ENCODE data around the gene UBE2D1. TPM values are rescaled to one million over a fixed set of nuclear protein-coding genes. Genes with fewer than 3 reads are reported as not detected.

UBE2D1 gene
- total RNA-seq, 1 experiment from 2014 or later = 13.6 TPM

GRCh38 chr10:58359541-58359940, 24.7 kb downstream of the UBE2D1 start:
- H3F3A ChIP-seq (ENCODE audit: low read length, unreplicated experiment) = no peaks in the 10 kb centered on the region
- H3K9me2 ChIP-seq (replicated peaks; ENCODE audit: low read length) = no peaks in the 10 kb centered on the region
- peaks cover 5% of the 10 kb centered on the region; the same call in 1 of the 2 replicates for H3K36me3 ChIP-seq (ENCODE audit: low read depth, low read length)
- H3K9ac ChIP-seq (ENCODE audit: low read length) = no peak overlapping the region
- TF ChIP-seq EZH2 (IDR thresholded peaks at IDR 0.05; ENCODE audit: low read length, unreplicated experiment) (no peak), EZH2phosphoT487 (IDR thresholded peaks at IDR 0.05; ENCODE audit: borderline replicate concordance, low read length) (no peak), CTCF (conservative IDR thresholded peaks at IDR 0.05; ENCODE audit: low read depth, low read length) (no peak)
- H3K9me3 ChIP-seq (ENCODE audit: low read length) = no peaks in the 10 kb centered on the region
- H3K27me3 ChIP-seq (ENCODE audit: low read length) = no peaks in the 10 kb centered on the region
- no peak for DNase-seq
- no peak for ATAC-seq
- intact Hi-C loops (cut with micrococcal nuclease) = no loop called here
- peaks cover 30% of the 10 kb centered on the region for H3K4me1 ChIP-seq (ENCODE audit: insufficient read depth, low read length)
- no peak overlapping the region for H3K4me3 ChIP-seq (ENCODE audit: low read length)
- peaks cover 14% of the 10 kb centered on the region for H4K20me1 ChIP-seq (ENCODE audit: low read length)
- ChIA-PET POLR2A (ENCODE audit: unreplicated experiment) (interaction anchor here (0.6 kb wide), 2 partner anchors 11 to 21 kb away, joined by 3 read pairs; no protein-coding TSS in a partner anchor), CTCF (no interaction called here)
- no peak overlapping the region for H2AFZ ChIP-seq (ENCODE audit: low read length)
- no peak overlapping the region for H3K27ac ChIP-seq (ENCODE audit: low read length)
- no peak overlapping the region for H3K4me2 ChIP-seq (ENCODE audit: low read length)
- no TSS peak for BruUV-seq (replicated peaks)
- peaks cover 15% of the 10 kb centered on the region; the same call in 1 of the 2 replicates for H3K79me2 ChIP-seq (ENCODE audit: low read length)

- Histone ChIP-seq H3K9me2 (replicated peaks; ENCODE audit: low read length) (no peaks in the 10 kb centered on the region), H3K9me3 (ENCODE audit: low read length) (no peaks in the 10 kb centered on the region), H3K79me2 (ENCODE audit: low read length) (peaks cover 8% of the 10 kb centered on the region; the same call in 1 of the 2 replicates), H3K4me1 (ENCODE audit: insufficient read depth, low read length) (peaks cover 30% of the 10 kb centered on the region), H3K4me3 (ENCODE audit: low read length) (no peak overlapping the region), H3K9ac (ENCODE audit: low read length) (no peak overlapping the region), H3K27ac (ENCODE audit: low read length) (no peak overlapping the region), H3K27me3 (ENCODE audit: low read length) (no peaks in the 10 kb centered on the region), H3K36me3 (ENCODE audit: low read depth, low read length) (peaks cover 8% of the 10 kb centered on the region; the same call in 1 of the 2 replicates), H2AFZ (ENCODE audit: low read length) (no peak overlapping the region), H3F3A (ENCODE audit: low read length, unreplicated experiment) (no peaks in the 10 kb centered on the region), H4K20me1 (ENCODE audit: low read length) (peaks cover 10% of the 10 kb centered on the region), H3K4me2 (ENCODE audit: low read length) (0 out of 2 replicates have a peak overlapping the region, but pooled peaks have one; percentile 1)
- intact Hi-C loops (cut with micrococcal nuclease) = no loop called here
- ChIA-PET CTCF (no interaction called here), POLR2A (ENCODE audit: unreplicated experiment) (interaction anchor here (0.6 kb wide), 1 partner anchor 87 kb away, joined by 3 read pairs; no protein-coding TSS in a partner anchor)
- DNase-seq (peak; percentile 65), ATAC-seq (peak; percentile 32; the same call in 1 of the 2 replicates)
- no TSS peak for BruUV-seq (replicated peaks)
- no peak for TF ChIP-seq EZH2phosphoT487 (IDR thresholded peaks at IDR 0.05; ENCODE audit: borderline replicate concordance, low read length)
- no peak for TF ChIP-seq CTCF (conservative IDR thresholded peaks at IDR 0.05; ENCODE audit: low read depth, low read length)
- no peak for TF ChIP-seq EZH2 (IDR thresholded peaks at IDR 0.05; ENCODE audit: low read length, unreplicated experiment)
Observed at GRCh38 chr10:58360412-58361004, 25.7 kb downstream of the UBE2D1 start.

- 0 out of 2 replicates have a peak overlapping the region, but pooled peaks have one; percentile 3 for H3K4me2 ChIP-seq (ENCODE audit: low read length)
- BruUV-seq (replicated peaks) = no TSS peak
Observed at GRCh38 chr10:58361353-58361752, 26.5 kb downstream of the UBE2D1 start.

More at GRCh38 chr10:58361353-58361752, 26.5 kb downstream of the UBE2D1 start:
- Histone ChIP-seq H3F3A (ENCODE audit: low read length, unreplicated experiment) (no peaks in the 10 kb centered on the region), H3K36me3 (ENCODE audit: low read depth, low read length) (peaks cover 8% of the 10 kb centered on the region; the same call in 1 of the 2 replicates), H4K20me1 (ENCODE audit: low read length) (peaks cover 6% of the 10 kb centered on the region), H2AFZ (ENCODE audit: low read length) (no peak overlapping the region), H3K27ac (ENCODE audit: low read length) (no peak overlapping the region), H3K9me2 (replicated peaks; ENCODE audit: low read length) (no peaks in the 10 kb centered on the region), H3K9me3 (ENCODE audit: low read length) (no peaks in the 10 kb centered on the region), H3K27me3 (ENCODE audit: low read length) (no peaks in the 10 kb centered on the region), H3K4me1 (ENCODE audit: insufficient read depth, low read length) (peaks cover 30% of the 10 kb centered on the region), H3K4me3 (ENCODE audit: low read length) (no peak overlapping the region), H3K9ac (ENCODE audit: low read length) (no peak overlapping the region), H3K79me2 (ENCODE audit: low read length) (peaks cover 6% of the 10 kb centered on the region; the same call in 1 of the 2 replicates)
- ATAC-seq (peak; percentile 70), DNase-seq (peak; percentile 50)
- ChIA-PET POLR2A (ENCODE audit: unreplicated experiment) (no interaction called here), CTCF (no interaction called here)
- intact Hi-C loops (cut with micrococcal nuclease) = no loop called here
- TF ChIP-seq EZH2phosphoT487 (IDR thresholded peaks at IDR 0.05; ENCODE audit: borderline replicate concordance, low read length) = no peak
- TF ChIP-seq EZH2 (IDR thresholded peaks at IDR 0.05; ENCODE audit: low read length, unreplicated experiment) = no peak
- TF ChIP-seq CTCF (conservative IDR thresholded peaks at IDR 0.05; ENCODE audit: low read depth, low read length) = no peak
